Stimulated activated memory B cell treated with anti-CD40 and anti-IgM and Interleukin-4, amounts not matched to agents 10 μg/mL and 1 μg/mL and 100 μg/mL, for 72 hours (primary cell): Measurements from ENCODE around the gene DLST.
"Not testable (repeated sequence)": the region's sequence is repeated elsewhere in the genome, so short reads cannot be mapped to it uniquely, and the experiment has no call there.

ENCODE experiments used
- ATAC-seq: fragments of 150-1000 bp; cut with Tn5 transposase; 2 replicates; pipeline ENCODE4 v1.10.0; 2021
- H3K27ac Mint-ChIP-seq: one replicate; pipeline ENCODE4 v1.8.0; 2022; ENCODE audit warnings: mild to moderate bottlenecking, mixed read lengths
- H3K27me3 Mint-ChIP-seq: one replicate; pipeline ENCODE4 v1.8.0; 2022; ENCODE audit warnings: mixed read lengths
- H3K36me3 Mint-ChIP-seq: one replicate; pipeline ENCODE4 v1.8.0; 2022; ENCODE audit warnings: mixed read lengths
- H3K4me1 Mint-ChIP-seq: one replicate; pipeline ENCODE4 v1.8.0; 2022; ENCODE audit warnings: mixed read lengths
- H3K4me3 Mint-ChIP-seq: one replicate; pipeline ENCODE4 v1.8.0; 2022; ENCODE audit warnings: mild to moderate bottlenecking, moderate library complexity, mixed read lengths
- H3K9me3 Mint-ChIP-seq: one replicate; pipeline ENCODE4 v1.8.0; 2022; ENCODE audit warnings: mixed read lengths

DLST gene

GRCh38 chr14:74915426-74915825 is 33.7 kb downstream of the DLST start:
- no peak for ATAC-seq
- no peak overlapping the region for H3K27ac Mint-ChIP-seq
- H3K27me3 Mint-ChIP-seq = no peaks in the 10 kb centered on the region
- H3K9me3 Mint-ChIP-seq = no peaks in the 10 kb centered on the region
- no peaks in the 10 kb centered on the region for H3K4me1 Mint-ChIP-seq
- H3K36me3 Mint-ChIP-seq = no peaks in the 10 kb centered on the region
- H3K4me3 Mint-ChIP-seq = no peak overlapping the region

- H3K36me3 Mint-ChIP-seq = no peaks in the 10 kb centered on the region
- H3K27ac Mint-ChIP-seq = no peak overlapping the region
- no peaks in the 10 kb centered on the region for H3K4me1 Mint-ChIP-seq
- no peak for ATAC-seq
- no peaks in the 10 kb centered on the region for H3K9me3 Mint-ChIP-seq
- no peak overlapping the region for H3K4me3 Mint-ChIP-seq
- H3K27me3 Mint-ChIP-seq = no peaks in the 10 kb centered on the region
These were observed 34.1 kb downstream of the DLST start for GRCh38 chr14:74915826-74916225.

DNA sequence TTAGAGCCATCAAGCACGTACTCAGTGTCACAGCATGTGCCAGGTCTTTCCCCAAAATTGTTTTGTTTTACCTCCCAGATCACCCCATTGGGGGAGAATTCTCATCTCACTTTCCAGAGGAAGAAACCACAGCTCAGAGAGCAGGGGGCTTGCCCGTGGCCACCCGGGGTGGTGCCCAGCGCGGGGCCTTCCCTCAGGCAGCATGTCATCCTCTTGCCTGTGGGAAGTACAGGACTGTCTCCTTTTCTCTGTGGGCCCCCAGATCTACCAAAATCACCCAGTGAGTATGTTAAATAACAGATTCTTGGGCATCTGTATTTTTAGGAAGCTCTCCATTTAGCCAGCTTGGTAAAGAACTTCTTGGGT is 35.4 kb downstream of the DLST start:
- Mint-ChIP-seq H3K4me3 (no peak overlapping the region), H3K27me3 (no peaks in the 10 kb centered on the region), H3K9me3 (no peaks in the 10 kb centered on the region), H3K27ac (no peak overlapping the region), H3K4me1 (peaks cover under 1% of the 10 kb centered on the region), H3K36me3 (no peaks in the 10 kb centered on the region)
- ATAC-seq = no peak

- H3K27me3 Mint-ChIP-seq = no peaks in the 10 kb centered on the region
- H3K9me3 Mint-ChIP-seq = no peaks in the 10 kb centered on the region
- H3K4me1 Mint-ChIP-seq = peaks cover 6% of the 10 kb centered on the region
- no peak for ATAC-seq
- no peak overlapping the region for H3K4me3 Mint-ChIP-seq
- no peak overlapping the region for H3K27ac Mint-ChIP-seq
- no peaks in the 10 kb centered on the region for H3K36me3 Mint-ChIP-seq
These were observed 35.9 kb downstream of the DLST start for GRCh38 chr14:74917646-74918081.

DNA sequence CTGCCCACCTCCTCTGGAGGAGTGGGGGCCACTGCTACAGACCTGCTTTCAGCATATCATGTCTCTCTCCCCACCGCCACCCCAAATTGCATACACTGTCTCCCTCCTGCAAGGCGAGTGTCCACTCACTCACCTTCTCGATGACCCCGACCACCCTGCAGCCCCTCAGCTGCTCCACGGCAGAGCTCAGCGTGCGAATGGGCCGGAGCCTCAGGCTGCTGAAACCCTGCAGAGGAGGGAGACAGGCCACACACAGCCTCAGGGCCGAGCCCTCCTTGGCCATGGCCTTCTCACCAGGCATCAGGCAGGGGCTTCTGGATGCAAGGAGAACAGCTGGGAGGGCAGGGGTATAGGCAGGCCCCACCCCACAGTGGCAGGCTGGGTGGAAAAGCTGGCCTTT is 36.7 kb downstream of the DLST start:
- Mint-ChIP-seq H3K36me3 (no peaks in the 10 kb centered on the region), H3K9me3 (no peaks in the 10 kb centered on the region), H3K27ac (no peak overlapping the region), H3K4me1 (peaks cover 8% of the 10 kb centered on the region), H3K27me3 (no peaks in the 10 kb centered on the region), H3K4me3 (no peak overlapping the region)
- no peak for ATAC-seq

DNA sequence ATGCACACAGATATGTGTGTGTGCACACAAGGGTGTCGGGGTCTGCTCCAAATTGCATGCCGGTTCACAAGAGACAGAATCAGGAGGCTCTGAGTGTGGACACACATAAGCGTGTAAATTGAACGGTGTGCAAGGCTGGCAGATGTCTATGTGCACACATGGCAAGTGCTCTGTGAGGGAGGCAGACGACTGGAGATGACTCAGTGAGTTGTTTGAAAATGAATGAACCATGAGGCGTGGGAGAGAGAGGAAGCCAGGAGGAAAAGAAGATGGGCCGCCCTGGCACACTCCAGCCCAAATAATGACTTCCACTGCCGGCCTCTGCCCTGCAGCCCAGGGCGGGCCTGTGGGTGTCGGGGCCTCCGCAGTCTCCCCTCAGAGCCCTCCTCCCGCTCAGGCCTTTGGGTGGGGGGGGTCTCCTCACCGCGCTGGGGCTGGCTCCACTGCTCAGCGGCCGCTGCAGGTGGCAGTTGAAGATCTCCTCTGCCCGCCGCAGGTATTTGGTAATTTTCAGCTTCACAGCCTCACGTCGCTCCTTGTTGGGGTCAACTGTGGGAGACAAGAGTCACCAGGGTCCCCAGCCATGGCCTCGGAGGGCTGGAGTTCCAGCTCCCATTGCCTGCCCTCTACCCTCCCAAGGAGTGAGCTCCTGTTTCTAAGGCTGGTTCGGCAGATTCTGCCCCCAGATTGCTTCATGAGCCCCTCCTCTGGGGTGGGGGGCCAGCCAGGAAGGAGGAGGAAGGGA is 37.9 kb downstream of the DLST start:
- H3K27me3 Mint-ChIP-seq = no peaks in the 10 kb centered on the region
- ATAC-seq = no peak
- H3K36me3 Mint-ChIP-seq = no peaks in the 10 kb centered on the region
- no peaks in the 10 kb centered on the region for H3K9me3 Mint-ChIP-seq
- H3K4me3 Mint-ChIP-seq = no peak overlapping the region
- H3K27ac Mint-ChIP-seq = no peak overlapping the region
- peaks cover 17% of the 10 kb centered on the region for H3K4me1 Mint-ChIP-seq

GRCh38 chr14:74920281-74920680 is 38.6 kb downstream of the DLST start:
- no peaks in the 10 kb centered on the region for H3K36me3 Mint-ChIP-seq
- ATAC-seq = no peak
- H3K27me3 Mint-ChIP-seq = no peaks in the 10 kb centered on the region
- H3K4me3 Mint-ChIP-seq = no peak overlapping the region
- no peak overlapping the region for H3K27ac Mint-ChIP-seq
- H3K4me1 Mint-ChIP-seq = peaks cover 17% of the 10 kb centered on the region
- H3K9me3 Mint-ChIP-seq = no peaks in the 10 kb centered on the region

GRCh38 chr14:74921053-74921620 is 39.4 kb downstream of the DLST start:
- Mint-ChIP-seq H3K27me3 (no peaks in the 10 kb centered on the region), H3K4me3 (no peak overlapping the region)
- no peak for ATAC-seq

GRCh38 chr14:74921987-74922751 is 40.5 kb downstream of the DLST start:
- ATAC-seq = no peak
- Mint-ChIP-seq H3K4me1 (peaks cover 17% of the 10 kb centered on the region), H3K36me3 (no peaks in the 10 kb centered on the region), H3K4me3 (peak overlapping the region; percentile 74), H3K27me3 (no peaks in the 10 kb centered on the region), H3K9me3 (no peaks in the 10 kb centered on the region), H3K27ac (peak overlapping the region; percentile 40)

More at GRCh38 chr14:74921053-74921620, 39.4 kb downstream of the DLST start:
- H3K4me1 Mint-ChIP-seq = peaks cover 17% of the 10 kb centered on the region
- no peaks in the 10 kb centered on the region for H3K36me3 Mint-ChIP-seq
- no peak overlapping the region for H3K27ac Mint-ChIP-seq
- H3K9me3 Mint-ChIP-seq = no peaks in the 10 kb centered on the region

DNA sequence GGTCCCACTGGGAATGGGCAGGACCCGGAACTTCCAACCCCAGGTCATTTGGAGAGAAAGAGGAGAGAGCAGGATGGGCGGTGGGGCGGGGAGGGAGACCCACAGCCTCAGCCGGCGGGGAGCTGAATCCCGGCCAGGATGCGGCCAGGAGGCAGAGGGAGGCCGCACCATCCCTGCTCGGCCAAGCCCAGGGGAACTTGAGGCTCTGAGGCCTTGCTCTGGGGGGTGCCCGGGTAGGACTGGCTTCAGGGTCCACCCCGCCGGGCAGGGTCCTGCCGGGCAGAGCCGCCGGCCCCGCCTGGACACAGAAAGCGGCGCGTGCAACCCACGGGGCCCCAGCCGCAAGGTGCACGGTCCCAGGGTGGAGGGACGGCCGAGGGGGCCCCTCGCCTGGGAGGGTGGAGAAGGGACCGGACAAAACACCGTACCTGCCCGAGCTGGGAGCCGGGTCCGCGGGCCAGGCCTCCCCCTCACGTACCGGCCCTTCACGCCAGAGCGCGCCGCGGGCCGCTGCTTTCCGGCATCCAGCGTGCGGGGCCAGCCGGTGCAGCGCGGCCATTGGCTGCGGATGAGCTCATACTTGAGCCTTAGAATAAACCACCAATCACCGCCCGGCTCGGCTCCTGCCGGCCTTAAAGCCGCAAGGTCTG is 41.2 kb downstream of the DLST start, which contains the start of gene RPS6KL1:
TSS of gene RPS6KL1 (minus strand) at position 509 of the 650 bp plus-strand sequence. CDS start 1,719 bp downstream, outside the sequence.
- Mint-ChIP-seq H3K4me1 (peaks cover 17% of the 10 kb centered on the region), H3K9me3 (no peaks in the 10 kb centered on the region), H3K4me3 (peak within 1 kb of the TSS; percentile 74), H3K27me3 (no peaks in the 10 kb centered on the region), H3K27ac (peak within 1 kb of the TSS; percentile 40), H3K36me3 (no peaks in the 10 kb centered on the region)
- ATAC-seq = peak; percentile 92

GRCh38 chr14:74924061-74924460 is 42.3 kb downstream of the DLST start:
- no peak for ATAC-seq
- no peak overlapping the region for H3K4me3 Mint-ChIP-seq
- H3K4me1 Mint-ChIP-seq = peaks cover 17% of the 10 kb centered on the region
- H3K27ac Mint-ChIP-seq = no peak overlapping the region
- no peaks in the 10 kb centered on the region for H3K9me3 Mint-ChIP-seq
- H3K36me3 Mint-ChIP-seq = no peaks in the 10 kb centered on the region
- no peaks in the 10 kb centered on the region for H3K27me3 Mint-ChIP-seq

DNA sequence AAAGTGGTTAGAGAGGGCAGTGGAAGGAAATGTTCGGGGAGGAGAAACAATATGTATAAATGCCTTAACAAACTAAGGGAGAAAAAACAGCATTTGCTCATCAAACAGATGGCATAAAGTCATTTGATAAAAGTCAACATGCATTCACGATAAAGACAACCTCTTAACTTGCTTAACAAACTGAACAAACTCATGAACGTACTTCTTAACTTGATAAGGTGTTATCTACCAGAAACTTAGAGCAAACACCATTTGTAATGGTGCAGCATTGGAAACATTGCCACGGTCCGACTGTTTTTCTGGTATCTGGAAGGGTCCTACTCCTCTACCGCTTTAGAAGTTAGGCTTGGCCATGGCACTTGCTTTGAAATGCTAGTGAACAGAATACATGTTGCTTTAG is 45.5 kb downstream of the DLST start:
- Mint-ChIP-seq H3K36me3 (no peaks in the 10 kb centered on the region), H3K27ac (no peak overlapping the region), H3K4me1 (peaks cover 16% of the 10 kb centered on the region), H3K4me3 (no peak overlapping the region), H3K9me3 (no peaks in the 10 kb centered on the region), H3K27me3 (no peaks in the 10 kb centered on the region)
- ATAC-seq = no peak

- ATAC-seq = no peak
- H3K27ac Mint-ChIP-seq = no peak overlapping the region
- H3K36me3 Mint-ChIP-seq = no peaks in the 10 kb centered on the region
These were observed 47.5 kb downstream of the DLST start for GRCh38 chr14:74929242-74929641.

GRCh38 chr14:74931744-74932143 is 50.0 kb downstream of the DLST start:
- not testable (repeated sequence) for H3K9me3 Mint-ChIP-seq, H3K27ac Mint-ChIP-seq, H3K27me3 Mint-ChIP-seq, ATAC-seq, H3K4me3 Mint-ChIP-seq, H3K36me3 Mint-ChIP-seq
- H3K4me1 Mint-ChIP-seq = peaks cover 27% of the 10 kb centered on the region

More at GRCh38 chr14:74929242-74929641, 47.5 kb downstream of the DLST start:
- Mint-ChIP-seq H3K27me3 (peaks cover 8% of the 10 kb centered on the region), H3K4me1 (peaks cover 15% of the 10 kb centered on the region), H3K9me3 (no peaks in the 10 kb centered on the region), H3K4me3 (no peak overlapping the region)

GRCh38 chr14:74932401-74932901 is 50.7 kb downstream of the DLST start:
- peaks cover 32% of the 10 kb centered on the region for H3K4me1 Mint-ChIP-seq
- no peak for ATAC-seq
- no peaks in the 10 kb centered on the region for H3K36me3 Mint-ChIP-seq
- no peak overlapping the region for H3K27ac Mint-ChIP-seq
- no peaks in the 10 kb centered on the region for H3K9me3 Mint-ChIP-seq
- H3K27me3 Mint-ChIP-seq = peaks cover 8% of the 10 kb centered on the region
- no peak overlapping the region for H3K4me3 Mint-ChIP-seq
